ENCODE measurements around the gene GBP1.
"Not testable (repeated sequence)": the region's sequence is repeated elsewhere in the genome, so short reads cannot be mapped to it uniquely, and the experiment has no call there.

Gene GBP1, protein sequence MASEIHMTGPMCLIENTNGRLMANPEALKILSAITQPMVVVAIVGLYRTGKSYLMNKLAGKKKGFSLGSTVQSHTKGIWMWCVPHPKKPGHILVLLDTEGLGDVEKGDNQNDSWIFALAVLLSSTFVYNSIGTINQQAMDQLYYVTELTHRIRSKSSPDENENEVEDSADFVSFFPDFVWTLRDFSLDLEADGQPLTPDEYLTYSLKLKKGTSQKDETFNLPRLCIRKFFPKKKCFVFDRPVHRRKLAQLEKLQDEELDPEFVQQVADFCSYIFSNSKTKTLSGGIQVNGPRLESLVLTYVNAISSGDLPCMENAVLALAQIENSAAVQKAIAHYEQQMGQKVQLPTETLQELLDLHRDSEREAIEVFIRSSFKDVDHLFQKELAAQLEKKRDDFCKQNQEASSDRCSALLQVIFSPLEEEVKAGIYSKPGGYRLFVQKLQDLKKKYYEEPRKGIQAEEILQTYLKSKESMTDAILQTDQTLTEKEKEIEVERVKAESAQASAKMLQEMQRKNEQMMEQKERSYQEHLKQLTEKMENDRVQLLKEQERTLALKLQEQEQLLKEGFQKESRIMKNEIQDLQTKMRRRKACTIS

GRCh38 chr1:89065079-89065868, at the start of gene GBP1:
TSS of gene GBP1 (minus strand) at chr1:89065208. CDS start at chr1:89063234, 1,974 bp downstream.
- DNase-seq (ENCODE audit: low read depth), result no peak

GRCh38 chr1:89114662-89115061, 49.7 kb upstream of the GBP1 start:
- DNase-seq (ENCODE audit: low read depth), result no peak

- DNase-seq (ENCODE audit: low read depth), result no peak
These were observed 48.0 kb upstream of the GBP1 start for GRCh38 chr1:89112871-89113613.

DNA sequence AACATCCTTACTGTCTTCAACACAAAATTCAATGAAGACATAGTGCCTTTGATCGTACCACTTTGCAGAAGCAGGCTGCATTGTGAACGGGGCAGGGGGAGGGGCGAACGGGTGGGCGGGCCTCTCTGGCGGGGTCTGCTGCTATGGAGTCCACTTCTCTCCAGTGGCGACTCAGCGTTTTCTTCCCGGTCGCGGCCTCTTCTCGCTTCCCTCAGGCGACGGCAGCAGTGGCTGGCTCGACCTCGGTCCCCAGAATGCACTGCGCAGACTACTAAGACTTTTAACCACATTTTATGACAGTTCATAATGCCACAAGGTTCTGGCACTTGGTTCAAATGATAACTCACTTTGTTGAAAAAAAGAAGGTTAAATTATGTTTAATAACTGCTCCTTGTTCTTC, 39.7 kb upstream of the GBP1 start:
- DNase-seq (ENCODE audit: low read depth), result no peak

- DNase-seq (ENCODE audit: low read depth), result no peak
These were observed 39.1 kb upstream of the GBP1 start for GRCh38 chr1:89104147-89104546.

DNA sequence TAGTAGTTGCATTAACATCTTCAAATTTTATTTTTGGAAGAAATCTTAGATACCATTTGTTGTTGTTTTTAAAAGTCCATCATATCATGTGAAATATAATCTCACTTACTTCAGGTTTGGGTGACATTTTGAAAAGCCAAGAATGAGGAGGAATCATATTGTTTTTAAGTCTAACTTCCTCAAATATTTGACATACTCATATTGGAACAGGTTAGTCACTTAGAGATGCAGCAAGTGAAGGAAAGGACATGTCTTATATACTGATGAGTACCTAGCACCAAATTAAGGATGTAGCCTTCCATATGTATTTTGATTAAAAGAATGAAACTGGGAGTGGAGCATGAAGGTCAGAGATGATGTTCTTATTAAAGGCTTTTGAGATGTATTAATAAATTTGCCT, 37.0 kb upstream of the GBP1 start:
- no peak for DNase-seq (ENCODE audit: low read depth)

DNA sequence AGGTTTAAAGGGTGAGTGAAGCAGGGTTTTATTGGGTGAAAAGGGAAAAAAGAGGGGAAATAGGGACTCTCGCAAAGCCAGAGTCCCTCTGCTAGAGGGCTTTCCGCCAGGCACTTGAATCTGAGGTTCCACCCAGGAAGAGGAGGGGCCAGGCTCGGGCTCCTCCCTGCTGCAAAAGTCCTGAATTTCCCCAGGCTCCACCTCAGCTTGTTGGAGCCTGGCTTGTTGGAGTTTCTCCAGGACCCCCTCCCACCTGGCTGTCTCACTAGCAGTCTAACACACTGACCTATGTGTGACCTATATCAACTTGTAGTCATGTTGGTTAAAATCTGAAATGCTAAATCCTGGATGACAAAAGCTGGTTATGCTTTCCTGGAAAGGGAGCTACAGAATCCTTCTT, 35.4 kb upstream of the GBP1 start:
- no peak for DNase-seq (ENCODE audit: low read depth)

- DNase-seq (ENCODE audit: low read depth), result no peak
These were observed 33.8 kb upstream of the GBP1 start for GRCh38 chr1:89098857-89099256.

GRCh38 chr1:89095737-89096136, 30.7 kb upstream of the GBP1 start:
- DNase-seq (ENCODE audit: low read depth), result no peak

DNA sequence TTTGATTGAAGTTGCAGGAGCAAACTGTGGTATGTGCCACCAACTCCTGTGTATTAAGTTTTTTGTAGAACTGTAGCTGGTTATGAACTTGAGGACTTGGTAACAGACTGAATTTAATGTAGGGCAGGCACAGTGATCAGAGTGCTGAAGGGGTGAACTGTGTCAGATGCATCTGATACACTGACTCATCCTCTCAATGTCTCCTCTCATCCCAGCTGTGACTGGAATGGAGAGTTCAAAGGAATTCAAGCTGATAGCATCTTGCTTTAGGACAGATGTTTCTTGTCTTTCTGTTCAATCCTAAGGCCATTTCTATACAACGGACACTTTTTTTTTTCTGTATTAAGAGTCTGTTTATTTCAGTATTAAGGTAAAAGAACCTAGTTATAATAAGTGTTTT, 25.0 kb upstream of the GBP1 start:
- no peak for DNase-seq (ENCODE audit: low read depth)

GRCh38 chr1:89088572-89088971, 23.6 kb upstream of the GBP1 start:
- DNase-seq (ENCODE audit: low read depth), result no peak

DNA sequence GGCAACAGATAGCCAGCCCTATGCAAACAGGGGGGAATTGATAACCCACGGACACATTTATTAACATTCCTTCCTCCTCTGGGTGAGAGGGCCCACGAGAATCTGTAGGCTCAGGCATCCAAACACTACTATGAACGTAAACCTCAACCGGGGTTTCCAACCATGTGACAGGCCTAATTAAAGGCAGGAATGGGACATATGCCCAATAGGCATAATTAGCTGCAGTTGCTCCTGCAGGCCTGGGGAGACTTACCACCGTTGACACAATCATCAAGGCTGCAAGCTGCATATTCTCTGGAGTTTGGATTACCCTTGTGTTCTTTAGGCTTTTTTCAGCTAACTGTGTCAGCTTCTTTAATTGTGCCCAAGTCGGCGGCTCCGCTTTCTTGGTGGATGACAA, 22.2 kb upstream of the GBP1 start:
- DNase-seq (ENCODE audit: low read depth), result no peak

GRCh38 chr1:89085781-89086180, 20.8 kb upstream of the GBP1 start:
- no peak for DNase-seq (ENCODE audit: low read depth)

DNA sequence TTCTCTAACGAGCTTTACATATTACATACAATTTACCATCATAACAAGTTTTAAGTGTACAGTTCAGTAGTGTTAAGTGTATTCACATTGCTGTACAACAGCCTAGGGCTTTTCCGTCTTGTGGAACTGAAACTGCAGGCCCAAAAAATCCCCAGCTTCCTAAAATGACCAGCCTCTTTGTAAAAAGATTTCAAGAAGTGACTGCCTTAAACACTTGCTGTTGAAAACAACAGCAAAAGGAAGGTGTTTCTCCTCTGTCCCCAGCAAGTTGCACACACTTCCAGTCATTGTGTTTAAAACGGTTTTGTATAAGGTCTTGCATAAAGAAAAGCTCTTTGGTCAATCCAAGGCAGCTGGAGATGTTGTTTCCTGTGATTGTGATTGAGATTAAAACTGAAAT, 16.0 kb upstream of the GBP1 start:
- no peak for DNase-seq (ENCODE audit: low read depth)

GRCh38 chr1:89080068-89080467, 15.1 kb upstream of the GBP1 start:
- not testable (repeated sequence) for DNase-seq (ENCODE audit: low read depth)

- not testable (repeated sequence) for DNase-seq (ENCODE audit: low read depth)
These were observed 7.6 kb upstream of the GBP1 start for GRCh38 chr1:89072466-89073065.

GRCh38 chr1:89070509-89070908, 5.5 kb upstream of the GBP1 start:
- no peak for DNase-seq (ENCODE audit: low read depth)

DNA sequence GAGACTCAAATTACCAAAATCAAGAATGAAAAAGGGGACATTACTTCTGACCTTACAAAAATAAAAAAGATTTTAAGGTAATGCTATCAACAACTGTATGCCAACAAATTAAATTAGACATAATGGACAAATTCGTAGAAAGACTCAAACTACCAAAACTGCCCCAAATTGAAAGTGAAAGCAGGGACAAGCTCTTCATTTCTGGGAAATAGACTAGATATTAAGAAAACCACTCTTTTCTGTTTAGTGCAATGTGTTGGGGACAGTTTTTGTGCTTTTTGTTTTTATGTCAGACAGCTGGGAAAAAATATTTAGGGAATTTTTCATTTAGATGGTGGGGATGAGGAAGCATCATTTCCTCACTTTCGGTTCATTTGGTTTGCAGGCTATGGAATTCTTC, 4.9 kb upstream of the GBP1 start:
- no peak for DNase-seq (ENCODE audit: low read depth)

DNA sequence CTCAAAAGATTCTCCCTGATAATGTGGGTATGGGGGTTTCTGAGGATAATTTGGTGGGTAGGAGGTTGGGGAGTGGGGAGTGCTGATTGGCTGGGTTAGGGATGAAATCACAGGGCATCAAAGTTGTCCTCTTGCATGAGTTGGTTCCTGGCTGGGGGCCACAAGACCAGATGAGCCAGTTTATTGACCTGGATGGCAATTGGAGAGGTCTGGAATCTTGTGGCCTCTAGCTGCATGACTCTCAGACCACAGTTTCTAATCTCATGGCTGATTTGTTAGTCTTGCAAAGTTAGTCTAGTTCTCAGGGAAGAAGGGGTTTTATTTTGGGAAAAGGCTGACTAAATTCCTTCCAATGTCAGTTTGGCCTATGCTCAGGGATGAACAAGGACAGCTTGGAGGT, 3.3 kb upstream of the GBP1 start:
- no peak for DNase-seq (ENCODE audit: low read depth)

DNA sequence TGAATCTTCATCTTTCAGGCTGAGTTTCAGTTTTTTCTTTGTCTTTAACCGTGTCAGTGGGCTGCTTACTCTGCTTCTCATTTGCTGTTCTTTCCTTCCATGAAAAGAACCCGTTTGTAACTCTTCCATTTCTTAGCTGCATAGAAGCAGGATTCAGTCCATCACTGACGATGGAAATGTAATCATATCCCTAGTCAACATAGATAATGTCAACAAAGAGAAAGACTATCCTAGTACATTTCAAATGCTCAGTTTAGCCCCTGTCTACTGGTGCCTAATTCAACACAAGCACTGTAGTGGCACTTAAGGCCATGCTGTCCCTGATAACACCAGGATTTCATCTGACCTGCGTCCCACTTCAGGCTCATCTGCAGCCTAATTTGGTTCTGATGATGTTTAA, 376 bp downstream of the GBP1 start:
- no peak for DNase-seq (ENCODE audit: low read depth)

GRCh38 chr1:89063094-89063493, 1.9 kb downstream of the GBP1 start:
- DNase-seq (ENCODE audit: low read depth), result no peak

DNA sequence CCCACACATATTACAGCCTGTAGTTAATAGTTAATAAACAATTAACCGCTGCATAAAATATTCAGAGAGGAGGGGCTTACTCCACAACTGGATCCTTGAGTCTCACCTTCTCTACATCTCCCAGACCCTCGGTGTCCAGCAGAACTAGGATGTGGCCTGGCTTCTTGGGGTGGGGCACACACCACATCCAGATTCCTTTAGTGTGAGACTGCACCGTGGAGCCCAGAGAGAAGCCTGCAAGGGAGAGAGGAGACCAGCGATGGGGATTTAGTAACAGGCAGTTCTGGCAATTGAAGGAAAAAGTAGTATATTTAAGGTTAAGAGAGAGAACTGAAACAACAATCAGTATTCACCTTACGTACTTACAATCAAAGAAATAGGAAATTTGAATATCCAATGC, 4.9 kb downstream of the GBP1 start:
- DNase-seq (ENCODE audit: low read depth), result no peak

Data from activated T-helper 1 cell treated with Interleukin-2 at 50 U/mL for 16 hours (primary cell).